Activated CD8-positive, alpha-beta memory T cell treated with anti-CD3 and anti-CD28 coated beads, Interleukin-2, amount 50 U/mL, for 24 hours (primary cell): ENCODE measurements around the gene FAM76A.
"Not testable (repeated sequence)": the region's sequence is repeated elsewhere in the genome, so short reads cannot be mapped to it uniquely, and the experiment has no call there.

ENCODE experiments used
- DNase-seq: peaks from one replicate; pipeline ENCODE4 v3.0.0-alpha.2; 2020; ENCODE audit errors: extremely low read depth

Gene FAM76A

GRCh38 chr1:27778056-27778455 lies 52.3 kb downstream of the FAM76A start:
- DNase-seq = no peak

- no peak for DNase-seq
These were observed 53.4 kb downstream of the FAM76A start for GRCh38 chr1:27779122-27779521.

- DNase-seq = no peak
These were observed 57.2 kb downstream of the FAM76A start for GRCh38 chr1:27782950-27783349.

GRCh38 chr1:27784700-27785099 lies 58.9 kb downstream of the FAM76A start:
- no peak for DNase-seq

GRCh38 chr1:27785781-27786455 lies 60.2 kb downstream of the FAM76A start:
- no peak for DNase-seq

- DNase-seq = no peak
These were observed 62.1 kb downstream of the FAM76A start for GRCh38 chr1:27787895-27788294.

- DNase-seq = no peak
These were observed 63.8 kb downstream of the FAM76A start for GRCh38 chr1:27789540-27790041.

GRCh38 chr1:27790270-27790669 lies 64.5 kb downstream of the FAM76A start:
- DNase-seq = not testable (repeated sequence)

- no peak for DNase-seq
These were observed 69.8 kb downstream of the FAM76A start for GRCh38 chr1:27795601-27796000.

GRCh38 chr1:27804791-27805190 lies 79.0 kb downstream of the FAM76A start:
- DNase-seq = no peak

- no peak for DNase-seq
These were observed 81.0 kb downstream of the FAM76A start for GRCh38 chr1:27806758-27807157.

GRCh38 chr1:27807385-27807784 lies 81.6 kb downstream of the FAM76A start:
- DNase-seq = no peak

- DNase-seq = not testable (repeated sequence)
These were observed 82.4 kb downstream of the FAM76A start for GRCh38 chr1:27808131-27808530.

GRCh38 chr1:27809883-27810282 lies 84.1 kb downstream of the FAM76A start:
- DNase-seq = no peak

- no peak for DNase-seq
These were observed 86.2 kb downstream of the FAM76A start for GRCh38 chr1:27811741-27812500.
